Suppressor macrophage treated with lipopolysaccharide for 4 hours (primary cell): Measurements from ENCODE around the gene SLC9A9.
A peak's percentile ranks its signal among the peaks of the same experiment; 100 is the strongest.
"Not testable (repeated sequence)": the region's sequence is repeated elsewhere in the genome, so short reads cannot be mapped to it uniquely, and the experiment has no call there.

Experiments
- DNase-seq: peaks from one replicate; pipeline ENCODE4 v3.0.0-alpha.2; 2020

The SLC9A9 gene

DNA sequence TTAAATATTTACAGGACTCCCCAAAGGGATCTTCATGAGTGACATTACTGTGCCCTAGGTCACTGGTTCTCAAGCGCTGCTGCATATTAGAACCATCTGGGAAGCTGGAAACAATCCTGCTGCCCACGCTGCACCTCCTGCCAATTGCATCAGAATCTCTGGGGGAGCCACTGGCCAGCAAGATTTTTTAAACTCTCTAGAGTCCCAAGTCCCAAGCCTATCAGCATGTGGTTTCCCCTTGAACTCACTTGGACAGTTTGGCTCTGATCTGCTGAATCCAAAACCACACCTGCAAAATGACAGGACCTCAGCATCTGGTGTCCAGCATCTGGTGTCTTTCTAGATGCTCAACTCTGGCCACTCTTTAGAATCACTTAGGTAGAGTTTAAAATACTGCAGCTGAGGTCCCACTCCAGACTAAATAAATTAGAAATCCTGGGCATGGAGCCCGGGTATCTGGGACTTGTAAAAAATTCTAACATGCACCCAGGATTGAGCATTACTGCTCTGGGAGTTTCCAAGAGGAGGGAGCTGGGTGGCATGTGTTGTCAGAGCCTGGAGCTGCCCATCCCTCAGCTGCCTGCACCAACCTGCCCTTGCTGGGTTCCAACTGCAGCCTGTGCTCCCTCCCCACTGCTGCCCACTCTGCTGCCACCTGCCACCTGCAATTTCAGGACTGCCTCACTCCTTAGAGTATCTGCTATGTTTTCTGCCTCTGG, 311.3 kb downstream of the SLC9A9 start:
- no peak for DNase-seq

- no peak for DNase-seq
Observed at GRCh38 chr3:143535994-143536784, 312.1 kb downstream of the SLC9A9 start.

DNA sequence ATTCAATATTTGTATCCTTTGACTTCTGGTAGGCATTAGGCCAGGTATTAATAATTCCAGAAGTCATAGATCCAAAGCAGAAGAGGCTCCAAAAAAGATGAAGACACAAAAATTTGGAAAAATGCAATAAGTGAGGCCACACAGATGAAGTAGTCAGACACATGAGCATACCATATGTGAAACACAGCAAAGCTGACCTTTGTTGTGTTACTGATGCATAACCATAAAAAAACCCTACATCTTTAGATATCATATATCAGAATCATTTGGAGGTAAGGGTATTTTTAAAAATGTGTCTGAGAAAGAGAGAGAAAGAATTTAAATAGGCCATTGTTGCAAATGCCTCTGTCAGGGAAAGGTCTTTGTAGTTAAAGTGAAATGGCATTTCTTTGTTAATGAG, 314.9 kb downstream of the SLC9A9 start:
- DNase-seq: no peak

DNA sequence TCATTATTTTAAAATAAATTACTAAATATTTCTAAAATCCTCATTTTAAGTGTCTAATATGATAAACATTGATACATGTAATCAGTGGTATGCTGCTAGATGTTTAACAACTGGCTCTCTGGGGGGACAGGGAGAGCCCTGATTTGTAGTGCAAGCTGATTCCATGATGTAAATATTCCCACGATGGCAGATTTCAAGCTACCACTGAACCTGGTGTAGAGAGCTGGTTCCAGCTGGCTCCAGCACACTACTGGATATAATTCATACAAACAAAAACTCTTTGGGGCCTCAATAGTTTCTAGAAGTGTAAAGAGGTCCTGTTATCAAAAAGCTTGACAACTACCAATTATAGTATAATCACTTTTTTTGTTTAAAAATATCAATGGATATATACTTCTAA, 316.2 kb downstream of the SLC9A9 start:
- no peak for DNase-seq

GRCh38 chr3:143531101-143531500, 317.2 kb downstream of the SLC9A9 start:
- DNase-seq: no peak

GRCh38 chr3:143529798-143530197, 318.5 kb downstream of the SLC9A9 start:
- DNase-seq: no peak

- no peak for DNase-seq
Observed at GRCh38 chr3:143529018-143529478, 319.2 kb downstream of the SLC9A9 start.

DNA sequence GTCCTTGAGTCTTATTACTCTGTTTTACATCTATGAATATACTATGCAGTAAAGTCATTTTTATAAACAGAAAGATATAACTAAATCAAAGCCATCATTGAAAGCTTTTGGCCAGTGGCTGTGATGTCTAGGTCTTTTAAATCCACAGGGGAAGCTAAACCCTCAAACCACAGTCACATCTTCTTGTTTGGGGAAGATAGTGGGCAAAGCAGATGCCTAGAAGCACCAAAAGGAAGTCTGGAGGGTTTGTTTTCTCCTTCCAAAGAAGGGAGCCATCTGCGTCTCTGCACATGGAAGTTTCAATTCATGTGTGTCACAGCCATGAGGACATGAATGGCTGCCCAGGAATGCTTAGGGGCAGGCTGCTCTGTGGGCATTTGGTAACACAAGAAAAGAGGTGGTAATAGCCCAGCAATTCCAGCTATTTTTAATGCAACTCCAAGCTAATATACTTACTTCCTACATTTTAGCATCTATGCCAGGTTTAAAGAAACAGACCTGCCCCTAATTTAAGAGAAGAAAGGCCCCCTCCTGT, 322.2 kb downstream of the SLC9A9 start:
- no peak for DNase-seq

DNA sequence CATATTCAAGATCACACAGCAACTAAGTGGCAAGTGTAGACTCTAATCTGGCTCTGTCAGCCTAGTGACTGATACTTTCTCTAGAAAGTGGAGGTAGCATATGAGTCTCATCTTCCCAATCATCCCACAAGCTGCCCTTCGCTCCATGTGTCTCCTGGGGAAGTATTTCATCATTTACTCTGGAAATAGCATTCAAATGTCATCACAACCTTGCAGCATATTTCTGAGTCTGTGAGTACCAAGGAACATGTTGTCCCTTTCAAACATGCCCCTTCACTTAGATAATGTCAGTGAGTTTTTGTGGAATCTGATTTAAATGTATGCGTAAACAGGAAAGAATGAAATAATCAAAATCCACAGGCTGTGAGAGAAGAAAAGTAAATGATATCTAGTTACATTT, 322.9 kb downstream of the SLC9A9 start:
- DNase-seq: no peak

- no peak for DNase-seq
Observed at GRCh38 chr3:143521803-143522202, 326.5 kb downstream of the SLC9A9 start.

DNA sequence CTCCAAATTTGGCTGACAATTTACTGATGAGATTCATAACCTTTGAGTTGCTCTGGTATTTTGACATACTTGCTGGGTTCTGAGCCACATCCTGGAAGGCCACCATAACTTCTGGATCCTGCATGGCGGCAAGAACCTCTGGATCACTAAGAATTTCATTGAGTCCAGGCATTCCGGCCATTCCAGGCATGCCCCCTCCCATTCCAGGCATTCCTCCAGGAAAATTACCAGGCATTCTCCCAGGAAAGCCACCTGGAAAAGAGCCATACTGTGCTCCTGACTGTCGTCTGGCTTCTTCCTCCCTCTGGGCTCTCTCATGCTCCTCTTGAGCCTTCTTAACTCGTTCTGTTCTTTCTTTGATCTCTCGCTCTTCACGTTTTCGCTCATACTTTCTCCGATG, 331.1 kb downstream of the SLC9A9 start:
- not testable (repeated sequence) for DNase-seq

GRCh38 chr3:143514874-143515273, 333.4 kb downstream of the SLC9A9 start:
- no peak for DNase-seq

- no peak for DNase-seq
Observed at GRCh38 chr3:143514109-143514508, 334.2 kb downstream of the SLC9A9 start.

DNA sequence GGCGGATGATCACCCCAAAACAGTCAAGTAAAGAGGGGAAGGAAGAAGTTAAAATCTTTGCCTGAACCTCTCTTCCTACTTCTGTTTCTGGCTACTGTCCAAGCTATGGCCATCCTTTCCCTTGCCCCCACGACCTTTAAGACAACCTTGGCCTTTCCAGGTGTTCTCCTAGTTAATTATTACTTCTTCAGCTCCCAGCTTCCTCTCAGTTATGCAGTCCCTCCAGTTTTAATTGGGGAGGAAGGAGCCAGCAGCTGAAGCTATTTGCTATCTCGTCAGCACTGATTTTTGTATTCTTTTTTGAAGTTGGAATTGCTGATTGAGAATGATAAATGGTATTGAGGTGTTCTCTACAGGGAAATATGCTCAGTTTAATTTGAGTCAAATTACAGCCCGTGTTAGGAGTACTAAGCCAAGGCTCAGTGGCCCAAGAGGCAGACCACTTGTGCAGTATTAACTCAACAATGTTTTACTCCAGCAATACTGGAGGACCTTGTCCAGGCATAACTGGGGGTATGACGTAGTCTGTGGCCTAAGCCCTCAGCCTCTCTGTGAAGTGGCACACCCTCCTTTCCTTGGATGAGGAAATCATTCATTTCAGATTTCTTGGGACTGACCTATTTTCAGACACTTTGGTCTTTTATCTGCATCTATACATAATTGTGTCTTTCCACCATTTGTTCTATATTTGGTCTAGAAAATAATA, 336.9 kb downstream of the SLC9A9 start:
- DNase-seq: no peak

DNA sequence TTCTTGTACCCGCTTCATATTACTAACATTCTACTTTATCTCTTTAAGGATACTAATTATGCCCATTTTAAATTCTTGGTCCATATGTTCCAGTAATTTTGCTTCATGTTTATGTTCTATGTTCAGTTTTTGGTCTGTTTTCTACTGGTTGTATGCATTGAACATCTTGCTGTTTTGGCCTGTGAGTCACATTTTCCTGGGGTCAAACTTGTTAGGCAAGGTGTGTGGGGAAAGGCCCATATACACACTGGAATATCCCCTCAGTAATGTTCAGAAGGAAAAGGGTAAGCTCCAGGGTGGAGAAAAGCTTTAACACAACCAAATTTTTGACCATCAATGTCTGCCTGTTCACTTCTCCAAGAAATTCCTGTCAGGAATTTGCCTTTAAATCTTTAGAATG, 337.7 kb downstream of the SLC9A9 start:
- no peak for DNase-seq

DNA sequence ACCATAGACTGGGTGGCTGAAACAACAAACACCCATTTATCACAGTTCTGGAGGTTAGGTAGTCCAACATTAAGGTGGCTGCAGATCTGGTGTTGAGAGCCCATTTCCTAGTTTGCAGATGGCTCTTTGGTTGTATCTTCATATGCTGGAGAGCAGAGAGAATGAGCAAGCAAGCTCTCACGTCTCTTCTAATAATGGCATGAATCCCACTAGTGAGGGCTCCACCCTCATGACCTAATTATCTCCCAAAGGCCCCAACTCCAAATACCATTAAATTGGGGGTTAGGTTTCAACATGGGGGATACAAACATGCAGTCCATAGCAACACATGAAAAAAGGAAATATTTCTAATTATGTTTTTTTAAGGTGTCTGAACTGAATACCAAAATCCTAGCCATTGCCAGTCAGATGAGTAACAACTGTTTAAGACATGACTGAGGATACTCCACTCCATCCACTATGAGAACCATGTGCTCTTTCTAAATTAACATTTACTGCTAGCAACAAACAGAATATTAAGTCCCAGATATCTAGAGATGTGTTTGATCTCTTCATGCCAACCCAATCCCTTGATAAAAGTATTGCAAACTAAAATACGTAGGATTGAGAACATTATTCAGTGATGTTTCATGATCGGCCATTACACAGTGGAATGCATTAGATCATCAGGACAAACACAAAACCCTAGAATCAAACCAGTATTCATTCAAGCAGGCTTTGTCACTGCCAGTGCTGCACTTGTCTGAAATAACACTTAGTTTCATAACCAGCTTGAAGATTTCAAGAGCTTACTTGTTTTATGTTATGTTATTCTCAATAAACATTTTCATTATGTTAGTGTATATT, 340.3 kb downstream of the SLC9A9 start:
- DNase-seq: no peak

DNA sequence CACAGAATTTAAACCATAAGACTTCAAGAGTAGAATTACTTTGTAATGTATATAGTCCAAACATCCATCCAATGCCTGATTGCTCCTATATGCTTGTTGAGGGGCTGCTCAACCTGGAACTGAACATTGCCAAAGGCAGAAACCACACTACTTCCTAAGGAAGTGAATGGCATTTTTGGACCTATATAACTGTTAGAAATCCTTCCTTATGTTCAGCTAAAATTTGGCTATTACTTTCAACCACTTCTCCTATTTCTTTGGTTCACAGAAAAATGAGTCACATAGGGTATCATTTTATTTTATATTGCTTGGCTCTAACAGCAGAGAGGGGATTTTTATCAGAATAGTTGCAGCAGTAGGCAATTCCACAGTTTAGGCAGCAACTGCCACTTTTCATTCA, 342.1 kb downstream of the SLC9A9 start:
- DNase-seq: peak; percentile 27

DNA sequence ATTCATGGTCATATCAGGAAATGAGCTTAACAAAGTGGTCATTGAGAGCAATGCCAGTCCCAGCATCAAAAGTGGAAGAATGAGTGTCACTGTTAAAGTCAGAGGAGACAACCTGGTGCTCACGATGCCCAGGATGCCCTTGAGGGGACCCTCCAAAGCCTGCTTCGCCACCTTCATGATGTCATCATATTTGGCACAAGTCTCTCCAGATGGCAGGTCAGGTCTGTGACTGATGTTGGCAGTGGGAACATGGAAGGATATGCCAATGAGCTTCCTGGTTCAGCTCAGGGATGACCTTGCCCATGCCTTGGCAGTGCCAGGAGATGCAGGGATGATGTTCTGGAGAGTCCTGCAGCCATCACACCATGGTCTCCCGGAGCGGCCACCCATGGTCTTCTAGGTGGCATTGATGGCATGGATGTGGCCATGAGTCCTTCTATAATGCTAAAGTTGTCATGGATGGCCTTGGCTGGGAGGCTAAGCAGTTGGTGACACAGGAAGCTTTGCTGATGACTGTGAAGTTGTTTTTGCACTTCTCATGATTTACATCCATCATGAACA, 344.9 kb downstream of the SLC9A9 start:
- DNase-seq: no peak

DNA sequence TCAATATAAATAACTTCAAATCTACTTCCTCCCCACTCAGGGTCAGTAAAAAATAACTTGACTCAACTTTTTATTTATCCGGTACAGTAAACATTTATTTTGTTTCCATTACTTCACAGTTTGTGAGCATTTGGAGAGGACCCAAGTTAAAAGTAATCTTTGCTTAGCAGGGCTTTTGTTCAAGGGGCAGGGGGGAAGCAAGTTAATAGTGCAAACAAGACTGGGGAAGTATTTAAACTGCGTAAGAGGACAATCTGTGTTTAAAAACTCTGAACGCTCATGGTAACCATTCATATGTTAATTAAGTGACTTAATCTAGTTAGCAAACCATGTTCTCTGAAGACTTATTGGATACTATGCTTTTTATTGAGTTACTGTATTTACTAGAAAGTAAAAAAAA, 346.2 kb downstream of the SLC9A9 start:
- no peak for DNase-seq

DNA sequence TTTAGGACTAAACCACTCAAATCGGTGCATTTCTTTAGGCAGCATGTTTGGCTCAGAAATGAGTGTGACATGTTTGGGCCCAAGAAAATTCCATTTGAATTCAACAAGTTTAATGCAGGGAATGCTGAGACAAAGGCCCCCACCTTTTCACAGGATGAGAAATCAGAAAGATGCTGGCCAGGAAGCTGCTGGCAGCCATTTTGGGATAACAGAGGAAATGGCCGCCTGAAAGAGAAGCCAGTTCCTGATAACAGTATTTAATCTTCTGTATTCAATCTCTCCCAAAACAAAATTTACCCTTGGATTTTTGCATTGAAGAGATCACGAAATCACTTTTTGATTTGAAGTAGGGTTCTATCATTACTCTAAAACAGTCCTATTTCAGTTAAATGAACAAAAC, 350.9 kb downstream of the SLC9A9 start:
- no peak for DNase-seq

GRCh38 chr3:143496191-143496590, 352.1 kb downstream of the SLC9A9 start:
- DNase-seq: no peak

GRCh38 chr3:143495527-143495926, 352.7 kb downstream of the SLC9A9 start:
- DNase-seq: no peak
